SK-N-SH treated with all-trans-retinoic acid at 6 μM for 48 hours (cell line): ENCODE results near the gene FASLG.

Experiments used
- ATAC-seq: fragments of 200-7000 bp; cut with Tn5 transposase; 3 replicates; pipeline ENCODE4 v1.9.1; 2020; ENCODE audit warnings: mild to moderate bottlenecking, moderate library complexity
- BACH2 ChIP-seq: fragments of 250-450 bp; sonication (Bioruptor Pico); IDR thresholded peaks from 2 replicates; pipeline ENCODE4 v1.9.0; 2021; ENCODE audit warnings: mild to moderate bottlenecking, borderline replicate concordance
- CSDC2 ChIP-seq: fragments of 250-450 bp; sonication (Bioruptor Pico); IDR thresholded peaks from 2 replicates; pipeline ENCODE4 v1.5.0; 2020; ENCODE audit warnings: mild to moderate bottlenecking, moderate library complexity
- ESRRG ChIP-seq: fragments of 250-450 bp; sonication (Bioruptor Pico); IDR thresholded peaks from 2 replicates; pipeline ENCODE4 v1.6.1; 2021; ENCODE audit warnings: mild to moderate bottlenecking
- ISL1 ChIP-seq: fragments of 250-450 bp; sonication (Bioruptor Pico); IDR thresholded peaks from 2 replicates; pipeline ENCODE4 v2.1.2; 2022; ENCODE audit warnings: mild to moderate bottlenecking, moderate library complexity
- OSR1 ChIP-seq: fragments of 250-450 bp; sonication (Bioruptor Pico); IDR thresholded peaks from 2 replicates; pipeline ENCODE4 v1.8.0; 2022; ENCODE audit warnings: moderate library complexity, mild to moderate bottlenecking, inconsistent platforms
- PPARA ChIP-seq: fragments of 250-450 bp; sonication (Bioruptor Pico); IDR thresholded peaks from 2 replicates; pipeline ENCODE4 v1.5.0; 2020; ENCODE audit warnings: mild to moderate bottlenecking, borderline replicate concordance
- RARB ChIP-seq: fragments of 250-450 bp; sonication (Bioruptor Pico); IDR thresholded peaks from 2 replicates; pipeline ENCODE4 v1.8.0; 2021; ENCODE audit warnings: mild to moderate bottlenecking, moderate library complexity
- SNAI2 ChIP-seq: fragments of 250-450 bp; sonication (Bioruptor Pico); IDR thresholded peaks from 2 replicates; pipeline ENCODE4 v1.5.0; 2020; ENCODE audit warnings: mild to moderate bottlenecking, moderate library complexity
- TCF4 ChIP-seq: fragments of 250-450 bp; sonication (Bioruptor Pico); IDR thresholded peaks from 2 replicates; pipeline ENCODE4 v1.8.0; 2021; ENCODE audit warnings: mild to moderate bottlenecking, moderate library complexity, borderline replicate concordance
- TOX ChIP-seq: fragments of 250-450 bp; sonication (Bioruptor Pico); IDR thresholded peaks from 2 replicates; pipeline ENCODE4 v1.8.0; 2021; ENCODE audit warnings: mild to moderate bottlenecking, moderate library complexity, borderline replicate concordance
- ZC3H10 ChIP-seq: fragments of 250-450 bp; sonication (Bioruptor Pico); IDR thresholded peaks from 2 replicates; pipeline ENCODE4 v1.5.1; 2021; ENCODE audit warnings: mild to moderate bottlenecking, moderate library complexity
- ZFP3 ChIP-seq: fragments of 250-450 bp; sonication (Bioruptor Pico); IDR thresholded peaks from 2 replicates; pipeline ENCODE4 v1.5.0; 2020; ENCODE audit warnings: mild to moderate bottlenecking, moderate library complexity
- ZFP30 ChIP-seq: fragments of 450-650 bp; formaldehyde crosslinking; IDR thresholded peaks from 2 replicates; pipeline ENCODE4 v1.5.0; 2022; ENCODE audit warnings: mild to moderate bottlenecking, moderate library complexity
- ZNF565 ChIP-seq: fragments of 450-650 bp; formaldehyde crosslinking; conservative IDR thresholded peaks from 2 replicates; pipeline ENCODE4 v1.5.0; 2020; ENCODE audit warnings: low read depth, mild to moderate bottlenecking, moderate library complexity
- ZNF70 ChIP-seq: fragments of 450-650 bp; formaldehyde crosslinking; IDR thresholded peaks from 2 replicates; pipeline ENCODE4 v1.5.0; 2020; ENCODE audit warnings: mild to moderate bottlenecking, moderate library complexity
- ZNF8 ChIP-seq: fragments of 450-650 bp; formaldehyde crosslinking; IDR thresholded peaks from 2 replicates; pipeline ENCODE4 v1.5.0; 2020; ENCODE audit warnings: mild to moderate bottlenecking, moderate library complexity
- TF ChIP-seq, protein P1 (sequence below): fragments of 250-450 bp; sonication (Bioruptor Pico); IDR thresholded peaks from 2 replicates; pipeline ENCODE4 v1.8.0; 2021; ENCODE audit warnings: low read depth, mild to moderate bottlenecking, moderate library complexity, borderline replicate concordance
- TF ChIP-seq, protein P2 (sequence below): fragments of 250-450 bp; sonication (Bioruptor Pico); IDR thresholded peaks from 2 replicates; pipeline ENCODE4 v1.5.1; 2021; ENCODE audit warnings: mild to moderate bottlenecking, moderate library complexity
- TF ChIP-seq, protein P3 (sequence below): fragments of 250-450 bp; sonication (Bioruptor Pico); IDR thresholded peaks from 2 replicates; pipeline ENCODE4 v1.5.1; 2020; ENCODE audit warnings: low read depth, mild to moderate bottlenecking, moderate library complexity
- TF ChIP-seq, protein P4 (sequence below): fragments of 250-450 bp; sonication (Bioruptor Pico); IDR thresholded peaks from 2 replicates; pipeline ENCODE4 v1.8.0; 2020; ENCODE audit warnings: mild to moderate bottlenecking, moderate library complexity, borderline replicate concordance
- TF ChIP-seq, protein P5 (sequence below): fragments of 250-450 bp; sonication (Bioruptor Pico); IDR thresholded peaks from 2 replicates; pipeline ENCODE4 v1.5.0; 2020; ENCODE audit warnings: mild to moderate bottlenecking, moderate library complexity

Gene FASLG

DNA sequence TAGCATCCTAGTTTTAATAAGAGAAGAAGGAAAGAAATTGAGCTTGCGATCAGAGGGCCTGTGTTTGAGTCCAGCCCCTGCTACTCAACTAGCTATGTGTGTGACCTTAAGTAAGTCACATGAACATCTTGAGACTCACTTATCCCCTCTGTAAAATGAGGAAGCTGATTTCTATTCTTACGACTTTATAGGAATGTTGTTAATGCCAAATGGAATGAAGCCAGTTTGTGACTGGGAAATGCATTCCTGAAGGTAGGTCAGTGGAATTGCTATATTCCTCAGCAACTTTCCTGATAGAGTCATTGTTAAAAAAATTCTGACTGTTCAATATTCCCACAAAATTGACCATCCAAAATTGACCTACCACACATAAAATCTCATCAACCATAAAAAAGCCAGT lies 14.9 kb downstream of the FASLG start:
- TF ChIP-seq ZFP3 (CRISPR knock-in tag) = no peak
- TF ChIP-seq, protein P1, sequence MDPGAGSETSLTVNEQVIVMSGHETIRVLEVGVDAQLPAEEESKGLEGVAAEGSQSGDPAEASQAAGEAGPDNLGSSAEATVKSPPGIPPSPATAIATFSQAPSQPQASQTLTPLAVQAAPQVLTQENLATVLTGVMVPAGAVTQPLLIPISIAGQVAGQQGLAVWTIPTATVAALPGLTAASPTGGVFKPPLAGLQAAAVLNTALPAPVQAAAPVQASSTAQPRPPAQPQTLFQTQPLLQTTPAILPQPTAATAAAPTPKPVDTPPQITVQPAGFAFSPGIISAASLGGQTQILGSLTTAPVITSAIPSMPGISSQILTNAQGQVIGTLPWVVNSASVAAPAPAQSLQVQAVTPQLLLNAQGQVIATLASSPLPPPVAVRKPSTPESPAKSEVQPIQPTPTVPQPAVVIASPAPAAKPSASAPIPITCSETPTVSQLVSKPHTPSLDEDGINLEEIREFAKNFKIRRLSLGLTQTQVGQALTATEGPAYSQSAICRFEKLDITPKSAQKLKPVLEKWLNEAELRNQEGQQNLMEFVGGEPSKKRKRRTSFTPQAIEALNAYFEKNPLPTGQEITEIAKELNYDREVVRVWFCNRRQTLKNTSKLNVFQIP = no peak
- TF ChIP-seq TCF4 (CRISPR knock-in tag) = no peak
- no peak for TF ChIP-seq CSDC2 (CRISPR knock-in tag)
- no peak for TF ChIP-seq ESRRG (CRISPR knock-in tag)
- TF ChIP-seq, protein P2, sequence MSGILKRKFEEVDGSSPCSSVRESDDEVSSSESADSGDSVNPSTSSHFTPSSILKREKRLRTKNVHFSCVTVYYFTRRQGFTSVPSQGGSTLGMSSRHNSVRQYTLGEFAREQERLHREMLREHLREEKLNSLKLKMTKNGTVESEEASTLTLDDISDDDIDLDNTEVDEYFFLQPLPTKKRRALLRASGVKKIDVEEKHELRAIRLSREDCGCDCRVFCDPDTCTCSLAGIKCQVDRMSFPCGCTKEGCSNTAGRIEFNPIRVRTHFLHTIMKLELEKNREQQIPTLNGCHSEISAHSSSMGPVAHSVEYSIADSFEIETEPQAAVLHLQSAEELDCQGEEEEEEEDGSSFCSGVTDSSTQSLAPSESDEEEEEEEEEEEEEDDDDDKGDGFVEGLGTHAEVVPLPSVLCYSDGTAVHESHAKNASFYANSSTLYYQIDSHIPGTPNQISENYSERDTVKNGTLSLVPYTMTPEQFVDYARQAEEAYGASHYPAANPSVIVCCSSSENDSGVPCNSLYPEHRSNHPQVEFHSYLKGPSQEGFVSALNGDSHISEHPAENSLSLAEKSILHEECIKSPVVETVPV (CRISPR knock-in tag) = no peak
- TF ChIP-seq SNAI2 (CRISPR knock-in tag) = no peak
- no peak for TF ChIP-seq ISL1 (CRISPR knock-in tag)
- TF ChIP-seq ZFP30 (CRISPR knock-in tag) = no peak
- TF ChIP-seq, protein P3, sequence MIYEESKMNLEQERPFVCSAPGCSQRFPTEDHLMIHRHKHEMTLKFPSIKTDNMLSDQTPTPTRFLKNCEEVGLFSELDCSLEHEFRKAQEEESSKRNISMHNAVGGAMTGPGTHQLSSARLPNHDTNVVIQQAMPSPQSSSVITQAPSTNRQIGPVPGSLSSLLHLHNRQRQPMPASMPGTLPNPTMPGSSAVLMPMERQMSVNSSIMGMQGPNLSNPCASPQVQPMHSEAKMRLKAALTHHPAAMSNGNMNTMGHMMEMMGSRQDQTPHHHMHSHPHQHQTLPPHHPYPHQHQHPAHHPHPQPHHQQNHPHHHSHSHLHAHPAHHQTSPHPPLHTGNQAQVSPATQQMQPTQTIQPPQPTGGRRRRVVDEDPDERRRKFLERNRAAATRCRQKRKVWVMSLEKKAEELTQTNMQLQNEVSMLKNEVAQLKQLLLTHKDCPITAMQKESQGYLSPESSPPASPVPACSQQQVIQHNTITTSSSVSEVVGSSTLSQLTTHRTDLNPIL (CRISPR knock-in tag) = no peak
- no peak for TF ChIP-seq TOX (CRISPR knock-in tag)
- TF ChIP-seq ZC3H10 = no peak
- TF ChIP-seq ZNF70 = no peak
- TF ChIP-seq OSR1 = no peak
- TF ChIP-seq ZNF8 (CRISPR knock-in tag) = no peak
- TF ChIP-seq, protein P4, sequence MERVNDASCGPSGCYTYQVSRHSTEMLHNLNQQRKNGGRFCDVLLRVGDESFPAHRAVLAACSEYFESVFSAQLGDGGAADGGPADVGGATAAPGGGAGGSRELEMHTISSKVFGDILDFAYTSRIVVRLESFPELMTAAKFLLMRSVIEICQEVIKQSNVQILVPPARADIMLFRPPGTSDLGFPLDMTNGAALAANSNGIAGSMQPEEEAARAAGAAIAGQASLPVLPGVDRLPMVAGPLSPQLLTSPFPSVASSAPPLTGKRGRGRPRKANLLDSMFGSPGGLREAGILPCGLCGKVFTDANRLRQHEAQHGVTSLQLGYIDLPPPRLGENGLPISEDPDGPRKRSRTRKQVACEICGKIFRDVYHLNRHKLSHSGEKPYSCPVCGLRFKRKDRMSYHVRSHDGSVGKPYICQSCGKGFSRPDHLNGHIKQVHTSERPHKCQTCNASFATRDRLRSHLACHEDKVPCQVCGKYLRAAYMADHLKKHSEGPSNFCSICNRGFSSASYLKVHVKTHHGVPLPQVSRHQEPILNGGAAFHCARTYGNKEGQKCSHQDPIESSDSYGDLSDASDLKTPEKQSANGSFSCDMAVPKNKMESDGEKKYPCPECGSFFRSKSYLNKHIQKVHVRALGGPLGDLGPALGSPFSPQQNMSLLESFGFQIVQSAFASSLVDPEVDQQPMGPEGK (CRISPR knock-in tag) = no peak
- no peak for TF ChIP-seq RARB
- TF ChIP-seq ZNF565 (CRISPR knock-in tag) = no peak
- ATAC-seq = no peak

DNA sequence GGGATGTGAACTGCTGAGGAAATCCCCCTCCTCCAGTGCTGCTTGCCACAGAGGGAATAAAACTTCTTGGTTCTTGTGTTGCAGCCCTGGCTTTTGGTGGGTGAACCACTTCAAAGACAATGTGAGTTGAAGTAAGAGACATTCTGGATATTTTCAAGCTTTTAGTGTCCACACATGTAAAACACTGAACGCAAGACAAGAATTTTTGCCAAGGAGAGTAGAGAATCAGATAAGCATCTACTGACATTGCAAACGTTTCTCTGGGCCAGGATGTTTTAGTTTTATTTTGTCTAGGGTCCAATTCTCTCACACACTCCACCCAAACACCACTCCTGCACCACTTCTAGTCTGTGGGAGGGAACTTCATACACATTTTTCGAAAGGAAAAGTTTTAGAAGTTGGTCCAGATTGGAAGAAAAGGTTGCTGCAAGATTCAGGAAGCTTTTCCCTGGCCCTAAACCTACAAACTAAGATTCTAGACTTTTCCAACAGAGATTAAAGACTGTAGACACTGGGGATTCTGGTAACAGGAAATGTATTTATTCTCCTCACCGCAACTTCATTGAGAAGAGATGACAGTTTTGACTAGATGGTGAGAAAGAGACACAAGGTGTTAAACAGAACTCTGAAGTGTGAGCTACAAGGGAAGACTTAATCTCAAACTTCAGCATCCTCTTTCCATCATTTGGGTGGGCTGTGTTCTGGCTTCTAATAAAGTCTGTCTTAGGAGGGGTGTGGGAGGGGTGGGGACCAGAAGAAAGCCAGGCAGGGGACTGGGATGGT lies 16.1 kb downstream of the FASLG start:
- TF ChIP-seq ISL1 (CRISPR knock-in tag) (no peak), ZC3H10 (no peak), BACH2 (CRISPR knock-in tag) (no peak), SNAI2 (CRISPR knock-in tag) (no peak), PPARA (CRISPR knock-in tag) (no peak), RARB (no peak), ZNF8 (CRISPR knock-in tag) (no peak), ZNF565 (CRISPR knock-in tag) (no peak), ZNF70 (no peak), TCF4 (CRISPR knock-in tag) (no peak), ZFP30 (CRISPR knock-in tag) (no peak), CSDC2 (CRISPR knock-in tag) (no peak), TOX (CRISPR knock-in tag) (no peak)
- TF ChIP-seq, protein P5, sequence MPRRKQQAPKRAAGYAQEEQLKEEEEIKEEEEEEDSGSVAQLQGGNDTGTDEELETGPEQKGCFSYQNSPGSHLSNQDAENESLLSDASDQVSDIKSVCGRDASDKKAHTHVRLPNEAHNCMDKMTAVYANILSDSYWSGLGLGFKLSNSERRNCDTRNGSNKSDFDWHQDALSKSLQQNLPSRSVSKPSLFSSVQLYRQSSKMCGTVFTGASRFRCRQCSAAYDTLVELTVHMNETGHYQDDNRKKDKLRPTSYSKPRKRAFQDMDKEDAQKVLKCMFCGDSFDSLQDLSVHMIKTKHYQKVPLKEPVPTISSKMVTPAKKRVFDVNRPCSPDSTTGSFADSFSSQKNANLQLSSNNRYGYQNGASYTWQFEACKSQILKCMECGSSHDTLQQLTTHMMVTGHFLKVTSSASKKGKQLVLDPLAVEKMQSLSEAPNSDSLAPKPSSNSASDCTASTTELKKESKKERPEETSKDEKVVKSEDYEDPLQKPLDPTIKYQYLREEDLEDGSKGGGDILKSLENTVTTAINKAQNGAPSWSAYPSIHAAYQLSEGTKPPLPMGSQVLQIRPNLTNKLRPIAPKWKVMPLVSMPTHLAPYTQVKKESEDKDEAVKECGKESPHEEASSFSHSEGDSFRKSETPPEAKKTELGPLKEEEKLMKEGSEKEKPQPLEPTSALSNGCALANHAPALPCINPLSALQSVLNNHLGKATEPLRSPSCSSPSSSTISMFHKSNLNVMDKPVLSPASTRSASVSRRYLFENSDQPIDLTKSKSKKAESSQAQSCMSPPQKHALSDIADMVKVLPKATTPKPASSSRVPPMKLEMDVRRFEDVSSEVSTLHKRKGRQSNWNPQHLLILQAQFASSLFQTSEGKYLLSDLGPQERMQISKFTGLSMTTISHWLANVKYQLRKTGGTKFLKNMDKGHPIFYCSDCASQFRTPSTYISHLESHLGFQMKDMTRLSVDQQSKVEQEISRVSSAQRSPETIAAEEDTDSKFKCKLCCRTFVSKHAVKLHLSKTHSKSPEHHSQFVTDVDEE = no peak
- TF ChIP-seq, protein P1 = no peak
- TF ChIP-seq, protein P4 (CRISPR knock-in tag) = no peak

More for the DNA sequence above, 16.1 kb downstream of the FASLG start:
- peak; percentile 64 for ATAC-seq
